NCI-H2196 (cell line): ENCODE data around the gene GIMAP8.
"Not testable (repeated sequence)": the region's sequence is repeated elsewhere in the genome, so short reads cannot be mapped to it uniquely, and the experiment has no call there.

Experiments
- DNase-seq: peaks from one replicate; lab custom pipeline; 2025; ENCODE audit not compliant: unreplicated experiment; lab: John Stamatoyannopoulos, UW

Gene GIMAP8

DNA sequence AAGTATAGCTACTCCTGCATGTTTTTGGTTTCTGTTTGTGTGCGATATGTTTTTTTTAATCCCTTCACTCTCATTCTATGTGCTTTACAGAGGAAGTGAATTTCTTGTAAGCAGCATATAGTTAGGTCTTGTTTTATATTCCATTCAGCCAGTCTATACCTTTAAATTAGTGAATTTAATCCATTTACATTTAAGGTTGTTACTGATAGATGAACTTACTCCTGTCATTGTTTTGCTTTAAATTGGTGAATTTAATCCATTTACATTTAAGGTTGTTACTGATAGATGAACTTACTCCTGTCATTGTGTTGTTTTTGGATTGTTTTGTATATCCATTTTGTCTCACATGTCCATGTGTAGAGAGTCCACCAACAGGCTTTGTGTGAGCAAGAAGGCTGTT, 11.1 kb downstream of the GIMAP8 start:
- DNase-seq = no peak

GRCh38 chr7:150462413-150462812, 12.0 kb downstream of the GIMAP8 start:
- DNase-seq = no peak

- no peak for DNase-seq
These were observed 13.0 kb downstream of the GIMAP8 start for GRCh38 chr7:150463461-150463860.

DNA sequence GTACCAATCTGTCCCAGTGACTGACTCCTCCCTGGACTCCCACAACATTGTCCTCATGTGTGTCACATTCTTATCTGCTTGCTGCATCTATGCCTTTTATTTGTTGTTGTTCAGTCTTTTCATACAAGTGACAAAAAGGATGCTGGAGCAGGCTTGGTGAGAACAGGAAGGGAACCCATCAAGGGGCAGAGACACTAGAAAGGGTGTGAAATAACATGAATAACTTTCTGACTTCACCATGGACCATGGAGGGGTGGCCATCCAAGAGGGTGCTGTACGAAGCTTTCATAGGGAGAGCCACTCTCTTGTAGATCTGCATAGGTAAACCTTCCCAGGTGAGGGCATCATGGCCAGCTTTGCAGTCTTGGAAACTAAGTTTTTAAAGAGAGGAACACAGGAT, 14.5 kb downstream of the GIMAP8 start:
- no peak for DNase-seq

GRCh38 chr7:150465414-150465813, 15.0 kb downstream of the GIMAP8 start:
- DNase-seq = no peak

GRCh38 chr7:150466477-150466876, 16.0 kb downstream of the GIMAP8 start:
- DNase-seq = no peak

DNA sequence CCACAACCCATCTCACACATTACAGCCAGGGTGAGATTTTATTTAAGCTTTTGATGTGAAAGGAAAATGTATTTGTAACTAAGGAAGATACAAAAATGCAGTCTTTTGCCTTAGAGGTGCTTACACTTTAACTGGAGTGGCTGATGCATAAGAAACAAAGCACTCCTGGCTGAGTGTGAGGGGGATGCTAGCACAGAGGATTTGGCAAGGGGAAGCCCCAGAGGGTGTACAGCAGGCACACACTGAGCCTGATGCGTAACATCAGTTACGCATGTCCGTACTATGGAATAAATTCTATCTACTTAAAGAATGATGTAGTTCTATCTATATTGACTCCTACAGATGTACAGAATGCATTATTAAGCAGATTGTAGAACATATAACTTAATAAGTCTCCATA, 17.8 kb downstream of the GIMAP8 start:
- no peak for DNase-seq

DNA sequence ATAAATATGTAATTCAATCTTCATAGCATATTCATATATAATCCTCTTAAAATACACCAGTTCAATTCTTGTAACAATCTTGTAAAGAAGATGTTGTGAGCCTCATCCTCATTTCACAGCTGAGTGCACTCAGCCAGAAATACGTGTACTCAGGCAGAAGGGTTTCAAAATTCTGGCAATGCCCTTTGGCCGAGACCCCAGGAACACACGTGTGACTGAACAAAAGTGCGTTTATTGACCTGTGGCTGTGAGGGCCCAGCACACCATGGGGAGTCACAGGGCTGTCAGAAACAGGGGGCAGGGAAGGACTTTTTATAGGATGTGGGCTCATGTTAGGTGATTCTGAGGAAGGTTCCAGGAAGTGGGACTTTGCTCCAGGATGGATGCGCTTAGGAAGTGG, 21.5 kb downstream of the GIMAP8 start:
- DNase-seq = no peak

- no peak for DNase-seq
These were observed 23.5 kb downstream of the GIMAP8 start for GRCh38 chr7:150473902-150474301.

DNA sequence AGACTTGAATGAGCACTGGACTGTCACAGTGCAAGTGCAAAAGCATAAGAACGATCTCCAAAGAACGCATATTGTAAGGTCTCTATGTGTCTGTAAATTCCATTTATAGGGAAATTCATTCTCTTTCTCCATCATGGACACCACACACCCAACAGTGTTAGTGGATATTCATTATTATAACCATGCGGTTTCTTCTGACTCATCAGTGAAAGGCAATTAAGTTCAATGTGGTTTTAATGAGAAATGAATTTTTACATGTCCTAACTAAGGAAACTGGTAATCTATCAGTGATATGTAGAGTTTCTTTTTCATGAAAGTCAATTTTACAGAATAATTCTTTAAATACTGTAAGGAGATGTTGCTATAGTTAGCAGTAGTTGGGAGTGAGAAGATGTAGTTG, 25.9 kb downstream of the GIMAP8 start:
- no peak for DNase-seq

- no peak for DNase-seq
These were observed 26.6 kb downstream of the GIMAP8 start for GRCh38 chr7:150476819-150477631.

- DNase-seq = no peak
These were observed 28.7 kb downstream of the GIMAP8 start for GRCh38 chr7:150479023-150479716.

- DNase-seq = no peak
These were observed 30.9 kb downstream of the GIMAP8 start for GRCh38 chr7:150481186-150481920.

DNA sequence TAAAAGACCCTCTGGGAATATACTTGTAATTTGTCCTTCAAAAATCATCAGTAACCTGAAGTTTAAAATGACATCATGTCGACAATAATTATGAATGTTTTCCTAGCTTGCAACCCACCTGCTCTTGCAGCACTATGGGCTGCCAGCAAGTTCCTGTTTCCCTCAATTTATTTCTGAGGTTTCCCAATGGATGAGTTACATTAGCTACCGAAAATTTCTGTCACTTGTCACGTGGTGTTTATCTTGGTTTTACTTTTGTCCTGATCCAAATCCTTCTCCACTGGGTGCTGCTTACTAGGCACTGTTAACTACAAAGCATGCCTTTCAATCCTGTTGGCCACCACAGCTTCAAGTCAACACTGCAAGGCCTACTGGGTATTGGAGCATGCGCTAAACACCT, 31.5 kb downstream of the GIMAP8 start:
- DNase-seq = no peak

DNA sequence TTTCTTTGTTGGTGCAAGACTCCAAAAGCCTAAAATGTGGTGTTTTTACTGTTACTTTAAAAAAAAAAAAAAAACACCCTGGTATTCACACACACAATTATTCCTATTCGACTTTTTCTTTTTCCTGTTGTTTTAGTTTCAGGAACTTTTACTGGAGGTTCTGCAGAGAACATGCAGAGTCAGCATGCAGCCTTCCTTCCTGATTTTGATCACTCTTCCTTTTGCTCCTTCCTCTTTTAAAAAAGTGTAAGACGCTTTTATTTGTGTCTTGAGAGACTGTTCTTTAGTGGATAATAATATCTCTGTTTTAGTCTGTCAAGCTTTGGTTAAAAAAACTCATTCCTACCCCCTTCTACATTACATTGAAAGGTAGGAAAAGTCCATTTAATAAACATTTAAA, 33.1 kb downstream of the GIMAP8 start:
- DNase-seq = not testable (repeated sequence)

- not testable (repeated sequence) for DNase-seq
These were observed 33.6 kb downstream of the GIMAP8 start for GRCh38 chr7:150484071-150484470.

DNA sequence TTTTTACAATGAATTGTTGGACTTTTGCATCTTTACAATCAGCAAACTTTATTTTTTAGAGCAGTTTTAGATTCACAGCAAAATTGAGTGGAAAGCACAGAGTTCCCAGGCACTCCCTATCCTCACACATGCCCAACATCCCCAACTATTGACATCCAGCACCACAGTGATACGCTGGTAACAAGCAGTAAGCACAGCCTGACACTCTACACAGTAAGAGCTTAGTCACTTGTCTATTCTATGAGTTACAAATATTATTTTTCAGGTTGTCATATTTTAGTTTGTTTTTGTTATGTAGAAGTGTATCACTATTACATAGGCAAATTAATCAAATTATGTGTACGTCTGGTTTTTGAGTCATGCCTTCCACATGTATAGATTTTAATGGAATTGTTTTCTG, 37.2 kb downstream of the GIMAP8 start:
- DNase-seq = no peak

- DNase-seq = no peak
These were observed 39.4 kb downstream of the GIMAP8 start for GRCh38 chr7:150489782-150490181.

DNA sequence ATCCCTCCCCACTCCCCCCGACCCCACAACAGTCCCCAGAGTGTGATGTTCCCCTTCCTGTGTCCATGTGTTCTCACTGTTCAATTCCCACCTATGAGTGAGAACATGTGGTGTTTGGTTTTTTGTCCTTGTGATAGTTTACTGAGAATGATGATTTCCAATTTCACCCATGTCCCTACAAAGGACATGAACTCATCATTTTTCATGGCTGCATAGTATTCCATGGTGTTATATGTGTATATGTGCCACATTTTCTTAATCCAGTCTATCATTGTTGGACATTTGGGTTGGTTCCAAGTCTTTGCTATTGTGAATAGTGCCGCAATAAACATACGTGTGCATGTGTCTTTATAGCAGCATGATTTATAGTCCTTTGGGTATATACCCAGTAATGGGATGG, 43.0 kb downstream of the GIMAP8 start:
- not testable (repeated sequence) for DNase-seq

DNA sequence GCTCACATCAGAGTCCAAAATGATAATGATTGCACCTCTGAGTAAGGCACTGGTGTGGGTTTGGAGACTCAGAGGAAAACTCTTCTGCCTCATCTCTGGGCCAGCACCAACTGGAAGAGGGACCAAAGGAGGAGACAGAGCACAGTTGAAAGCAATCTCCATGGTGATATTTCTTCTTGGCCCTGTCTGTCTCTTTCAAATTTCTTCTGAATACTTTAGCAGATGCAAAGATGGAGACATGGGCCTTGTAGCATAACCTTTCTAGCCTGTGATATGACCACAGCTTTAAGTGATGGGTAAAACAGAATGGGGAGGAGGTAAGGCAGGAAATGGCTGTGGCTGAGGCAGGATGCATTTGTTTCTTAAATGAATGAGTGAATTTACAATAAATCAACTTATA, 52.1 kb downstream of the GIMAP8 start:
- no peak for DNase-seq

DNA sequence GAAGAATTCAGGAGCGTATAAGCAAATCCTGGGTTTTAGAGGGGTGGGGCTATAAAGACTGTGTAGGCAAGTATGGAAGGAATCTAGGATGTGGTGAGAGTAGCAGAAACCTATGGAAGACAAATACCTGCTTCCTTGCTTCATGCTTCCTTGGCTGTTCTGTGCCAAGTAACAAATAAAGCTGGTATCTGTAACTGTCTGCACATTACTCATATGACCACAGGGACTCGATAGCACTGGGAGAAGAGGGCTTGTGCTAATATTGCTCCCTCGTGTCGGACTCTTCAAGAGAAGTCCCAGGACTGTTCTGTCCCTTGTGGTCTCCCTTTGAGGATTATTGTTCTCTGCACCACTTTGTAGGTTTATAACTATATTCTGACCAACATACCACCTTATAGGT, 52.7 kb downstream of the GIMAP8 start:
- DNase-seq = no peak

GRCh38 chr7:150503581-150503980, 53.2 kb downstream of the GIMAP8 start:
- no peak for DNase-seq
